Measurements from ENCODE around the gene ECT2. TPM values are rescaled to one million over a fixed set of nuclear protein-coding genes. Genes with fewer than 3 reads are reported as not detected.
A peak's percentile ranks its signal among the peaks of the same experiment; 100 is the strongest.

ECT2 gene
- polyA plus RNA-seq, 1 donor (not counting 4 experiments of a cell fraction or from before 2014, with no cell fraction given), result 34.2 TPM

DNA sequence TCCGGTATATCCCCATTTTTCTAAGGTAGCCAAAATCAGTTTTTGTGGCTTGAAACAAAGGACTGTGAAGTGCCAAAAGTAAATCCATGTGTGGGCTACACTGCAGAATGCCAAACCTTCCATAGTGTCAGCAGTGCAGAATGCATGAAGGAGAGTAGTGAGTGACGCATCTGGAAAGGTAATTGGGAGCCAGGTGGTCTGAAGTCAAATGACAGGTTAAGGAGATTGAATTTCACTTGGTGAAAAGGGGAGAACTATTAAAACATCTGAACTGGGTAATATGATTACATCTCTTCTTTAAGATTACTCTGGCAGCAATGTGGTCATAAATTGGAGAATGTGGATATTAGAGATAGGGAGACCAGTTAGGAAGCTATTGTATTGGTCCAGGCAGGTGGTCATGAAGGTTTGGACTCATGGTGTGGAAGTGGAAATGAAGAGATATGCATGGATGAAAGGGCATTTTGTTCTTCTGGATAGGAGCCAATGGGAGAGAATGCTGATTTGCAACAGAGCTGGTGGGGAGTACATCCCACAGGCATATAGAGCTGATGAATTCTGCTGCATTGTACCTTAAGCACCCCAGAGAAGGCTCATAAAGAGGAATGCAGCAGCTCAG lies 118.2 kb downstream of the ECT2 start:
- Histone ChIP-seq H3K9me3 (ENCODE audit: control insufficient read depth, low read depth, low read length) (no peaks in the 10 kb centered on the region), H3K9ac (ENCODE audit: control insufficient read depth, extremely low read depth, insufficient read depth, low read length) (no peak overlapping the region), H3K27me3 (ENCODE audit: control insufficient read depth, extremely low read depth, insufficient read depth, low read length) (no peaks in the 10 kb centered on the region), H3K9me1 (ENCODE audit: control insufficient read depth, extremely low read depth, insufficient read depth, low read length) (no peaks in the 10 kb centered on the region), H3K4me1 (ENCODE audit: control insufficient read depth, extremely low read depth, insufficient read depth, low read length) (peaks cover 2% of the 10 kb centered on the region), H3K79me2 (ENCODE audit: control insufficient read depth, insufficient read depth, low read length) (no peaks in the 10 kb centered on the region), H3K4me3 (ENCODE audit: control insufficient read depth in 2 of 3, extremely low read depth in 1 of 3, insufficient read depth in 2 of 3, low read depth in 1 of 3, low read length in 3 of 3) (no peak overlapping the region), H4K20me1 (ENCODE audit: control insufficient read depth, extremely low read depth, insufficient read depth, low read length) (no peaks in the 10 kb centered on the region), H3K27ac (ENCODE audit: control insufficient read depth, insufficient read depth, low read length) (no peak overlapping the region), H2AFZ (ENCODE audit: control insufficient read depth, low read length) (no peak overlapping the region), H3K36me3 (ENCODE audit: control insufficient read depth in 2 of 2, extremely low read depth in 1 of 2, insufficient read depth in 2 of 2, low read length in 2 of 2) (no peaks in the 10 kb centered on the region), H3K4me2 (ENCODE audit: control insufficient read depth, extremely low read depth, insufficient read depth, low read depth, low read length) (peak overlapping the region; percentile 14)
- DNase-seq (ENCODE audit: low read depth, low spot score), result no peak
- FAIRE-seq, result no peak
- dilution Hi-C loops (cut with MboI; ENCODE audit: extremely low pct_ligation_motif_present, low sequenced_read_pairs), result no loop called here
- TF ChIP-seq EZH2 (IDR thresholded peaks at IDR 0.05; ENCODE audit: low read length), result no peak
- TF ChIP-seq, protein P1, sequence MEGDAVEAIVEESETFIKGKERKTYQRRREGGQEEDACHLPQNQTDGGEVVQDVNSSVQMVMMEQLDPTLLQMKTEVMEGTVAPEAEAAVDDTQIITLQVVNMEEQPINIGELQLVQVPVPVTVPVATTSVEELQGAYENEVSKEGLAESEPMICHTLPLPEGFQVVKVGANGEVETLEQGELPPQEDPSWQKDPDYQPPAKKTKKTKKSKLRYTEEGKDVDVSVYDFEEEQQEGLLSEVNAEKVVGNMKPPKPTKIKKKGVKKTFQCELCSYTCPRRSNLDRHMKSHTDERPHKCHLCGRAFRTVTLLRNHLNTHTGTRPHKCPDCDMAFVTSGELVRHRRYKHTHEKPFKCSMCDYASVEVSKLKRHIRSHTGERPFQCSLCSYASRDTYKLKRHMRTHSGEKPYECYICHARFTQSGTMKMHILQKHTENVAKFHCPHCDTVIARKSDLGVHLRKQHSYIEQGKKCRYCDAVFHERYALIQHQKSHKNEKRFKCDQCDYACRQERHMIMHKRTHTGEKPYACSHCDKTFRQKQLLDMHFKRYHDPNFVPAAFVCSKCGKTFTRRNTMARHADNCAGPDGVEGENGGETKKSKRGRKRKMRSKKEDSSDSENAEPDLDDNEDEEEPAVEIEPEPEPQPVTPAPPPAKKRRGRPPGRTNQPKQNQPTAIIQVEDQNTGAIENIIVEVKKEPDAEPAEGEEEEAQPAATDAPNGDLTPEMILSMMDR (optimal IDR thresholded peaks at IDR 0.05 in 1 of 3, IDR thresholded peaks at IDR 0.05 in 1 of 3, conservative IDR thresholded peaks at IDR 0.05 in 1 of 3; ENCODE audit: extremely low read depth in 1 of 3, insufficient read depth in 2 of 3, low read length in 3 of 3), result no peak

DNA sequence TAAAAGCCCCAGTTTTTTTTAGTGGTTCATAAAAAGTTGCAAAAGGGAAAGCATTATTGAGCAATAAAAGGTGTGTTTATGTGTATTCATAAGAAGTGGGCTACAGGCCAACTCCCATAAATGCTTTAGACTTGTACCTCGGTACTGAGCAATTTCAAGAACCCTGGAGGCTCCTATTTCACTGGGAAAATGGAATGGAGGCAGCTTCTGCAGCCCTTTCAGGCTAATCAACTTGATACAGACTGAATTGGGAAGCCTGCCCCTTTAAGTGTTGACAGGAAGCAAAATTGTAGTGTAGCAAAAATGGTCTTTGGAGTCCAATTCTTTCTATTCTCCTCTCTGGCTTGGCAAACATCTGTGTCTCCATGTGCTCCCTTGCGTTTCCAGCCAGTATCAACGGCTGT lies 118.8 kb downstream of the ECT2 start:
- Histone ChIP-seq H3K27me3 (ENCODE audit: control insufficient read depth, extremely low read depth, insufficient read depth, low read length) (no peaks in the 10 kb centered on the region), H2AFZ (ENCODE audit: control insufficient read depth, low read length) (no peak overlapping the region), H3K9me3 (ENCODE audit: control insufficient read depth, low read depth, low read length) (no peaks in the 10 kb centered on the region), H3K27ac (ENCODE audit: control insufficient read depth, insufficient read depth, low read length) (no peak overlapping the region), H3K9me1 (ENCODE audit: control insufficient read depth, extremely low read depth, insufficient read depth, low read length) (no peaks in the 10 kb centered on the region), H3K4me2 (ENCODE audit: control insufficient read depth, extremely low read depth, insufficient read depth, low read depth, low read length) (no peak overlapping the region), H3K4me1 (ENCODE audit: control insufficient read depth, extremely low read depth, insufficient read depth, low read length) (peaks cover 2% of the 10 kb centered on the region), H3K9ac (ENCODE audit: control insufficient read depth, extremely low read depth, insufficient read depth, low read length) (no peak overlapping the region), H3K36me3 (ENCODE audit: control insufficient read depth in 2 of 2, extremely low read depth in 1 of 2, insufficient read depth in 2 of 2, low read length in 2 of 2) (no peaks in the 10 kb centered on the region), H4K20me1 (ENCODE audit: control insufficient read depth, extremely low read depth, insufficient read depth, low read length) (no peaks in the 10 kb centered on the region), H3K79me2 (ENCODE audit: control insufficient read depth, insufficient read depth, low read length) (no peaks in the 10 kb centered on the region), H3K4me3 (ENCODE audit: control insufficient read depth in 2 of 3, extremely low read depth in 1 of 3, insufficient read depth in 2 of 3, low read depth in 1 of 3, low read length in 3 of 3) (no peak overlapping the region)
- FAIRE-seq, result no peak
- no peak for DNase-seq (ENCODE audit: low read depth, low spot score)
- dilution Hi-C loops (cut with MboI; ENCODE audit: extremely low pct_ligation_motif_present, low sequenced_read_pairs), result no loop called here
- TF ChIP-seq EZH2 (IDR thresholded peaks at IDR 0.05; ENCODE audit: low read length), result no peak
- TF ChIP-seq, protein P1 (optimal IDR thresholded peaks at IDR 0.05 in 1 of 3, IDR thresholded peaks at IDR 0.05 in 1 of 3, conservative IDR thresholded peaks at IDR 0.05 in 1 of 3; ENCODE audit: extremely low read depth in 1 of 3, insufficient read depth in 2 of 3, low read length in 3 of 3), result no peak

Data from keratinocyte (primary cell).